NCI-H1436 treated with DMSO at 0.1 percent for 48 hours (cell line): Measurements from ENCODE around the gene DGKD.

ENCODE experiments used
- DNase-seq: peaks from one replicate; lab custom pipeline; 2025; lab: John Stamatoyannopoulos, UW

DGKD gene

GRCh38 chr2:233460726-233461441 lies 106.6 kb downstream of the DGKD start:
- DNase-seq: no peak

GRCh38 chr2:233461481-233461891 lies 107.2 kb downstream of the DGKD start:
- no peak for DNase-seq

GRCh38 chr2:233462202-233462785 lies 108.0 kb downstream of the DGKD start:
- no peak for DNase-seq

GRCh38 chr2:233462826-233463470 lies 108.7 kb downstream of the DGKD start:
- no peak for DNase-seq

GRCh38 chr2:233463586-233463985 lies 109.3 kb downstream of the DGKD start:
- DNase-seq: no peak

- no peak for DNase-seq
Observed at GRCh38 chr2:233464056-233464455, 109.8 kb downstream of the DGKD start.

GRCh38 chr2:233464531-233465240 lies 110.4 kb downstream of the DGKD start:
- no peak for DNase-seq

- DNase-seq: no peak
Observed at GRCh38 chr2:233466991-233467603, 112.8 kb downstream of the DGKD start.

- no peak for DNase-seq
Observed at GRCh38 chr2:233468047-233468740, 113.9 kb downstream of the DGKD start.

GRCh38 chr2:233468741-233469110 lies 114.4 kb downstream of the DGKD start:
- DNase-seq: no peak

- DNase-seq: no peak
Observed at GRCh38 chr2:233469261-233470010, 115.1 kb downstream of the DGKD start.

GRCh38 chr2:233470011-233470687 lies 115.9 kb downstream of the DGKD start:
- no peak for DNase-seq

- DNase-seq: no peak
Observed at GRCh38 chr2:233470839-233471238, 116.5 kb downstream of the DGKD start.

GRCh38 chr2:233471291-233472035 lies 117.2 kb downstream of the DGKD start:
- DNase-seq: no peak

GRCh38 chr2:233473386-233473791 lies 119.1 kb downstream of the DGKD start:
- no peak for DNase-seq

GRCh38 chr2:233473878-233474277 lies 119.6 kb downstream of the DGKD start:
- DNase-seq: no peak

- no peak for DNase-seq
Observed at GRCh38 chr2:233474308-233475160, 120.2 kb downstream of the DGKD start.

- no peak for DNase-seq
Observed at GRCh38 chr2:233476063-233476410, 121.7 kb downstream of the DGKD start.
